Endothelial cell (in vitro differentiated cells): ENCODE measurements around the gene VWA2. TPM values are rescaled to one million over a fixed set of nuclear protein-coding genes. Genes with fewer than 3 reads are reported as not detected.

Experiments used
- DNase-seq: peaks from one replicate; pipeline ENCODE4 v3.0.0; 2021; ENCODE audit warnings: low spot score
- H3K27ac Mint-ChIP-seq: one replicate; pipeline ENCODE4 v1.8.0; 2021; ENCODE audit warnings: mixed read lengths, inconsistent platforms; ENCODE audit not compliant: unreplicated experiment
- H3K27me3 Mint-ChIP-seq: one replicate; pipeline ENCODE4 v1.8.0; 2021; ENCODE audit warnings: mild to moderate bottlenecking, moderate library complexity, mixed read lengths, inconsistent platforms; ENCODE audit not compliant: unreplicated experiment
- H3K36me3 Mint-ChIP-seq: one replicate; pipeline ENCODE4 v1.8.0; 2021; ENCODE audit warnings: mild to moderate bottlenecking, low read depth, mixed read lengths, inconsistent platforms; ENCODE audit not compliant: unreplicated experiment
- H3K4me1 Mint-ChIP-seq: one replicate; pipeline ENCODE4 v1.8.0; 2021; ENCODE audit warnings: mild to moderate bottlenecking, mixed read lengths, inconsistent platforms; ENCODE audit not compliant: unreplicated experiment
- H3K4me3 Mint-ChIP-seq: one replicate; pipeline ENCODE4 v1.8.0; 2021; ENCODE audit warnings: mild to moderate bottlenecking, mixed read lengths, inconsistent platforms; ENCODE audit not compliant: unreplicated experiment
- H3K9me3 Mint-ChIP-seq: one replicate; pipeline ENCODE4 v1.8.0; 2021; ENCODE audit warnings: mixed read lengths, inconsistent platforms; ENCODE audit not compliant: unreplicated experiment
- total RNA-seq: library from RNA; stranded (reverse); fragmentation: NEBNext Ultra II Directional; extraction: Animal tissue kit (Norgen Biotek cat#: 25700); gene quantifications from one replicate; pipeline ENCODE4 v1.2.1, GENCODE V29; 2021; ENCODE audit not compliant: unreplicated experiment
- TF ChIP-seq, protein P1 (sequence below): fragments of 200-600 bp; sonication (generic); IDR thresholded peaks from one replicate; pipeline ENCODE4 v1.5.0; 2021; ENCODE audit warnings: antibody characterized with exemption; ENCODE audit not compliant: unreplicated experiment

The VWA2 gene
- total RNA-seq, 1 donor from 2014 or later, result 2.4 TPM

DNA sequence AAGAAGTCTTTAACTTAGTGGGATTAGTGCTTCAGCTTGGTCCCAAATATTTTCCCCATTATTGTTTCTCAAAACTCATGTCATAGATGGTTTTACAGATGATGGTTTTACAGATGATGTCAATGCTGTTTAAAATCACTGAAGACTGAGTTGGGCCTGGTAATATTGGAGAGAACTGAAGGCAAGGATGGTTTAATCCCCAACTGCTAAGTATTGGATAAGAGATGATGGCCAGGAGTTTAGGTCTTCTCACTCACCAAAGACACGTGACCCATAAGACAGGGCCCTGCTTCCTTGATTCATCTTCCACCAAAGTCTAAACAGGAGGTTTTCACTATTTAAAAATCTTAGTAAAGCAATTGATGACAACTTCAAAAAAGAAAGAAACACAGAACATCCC is 56.3 kb downstream of the VWA2 start:
- TF ChIP-seq, protein P1, sequence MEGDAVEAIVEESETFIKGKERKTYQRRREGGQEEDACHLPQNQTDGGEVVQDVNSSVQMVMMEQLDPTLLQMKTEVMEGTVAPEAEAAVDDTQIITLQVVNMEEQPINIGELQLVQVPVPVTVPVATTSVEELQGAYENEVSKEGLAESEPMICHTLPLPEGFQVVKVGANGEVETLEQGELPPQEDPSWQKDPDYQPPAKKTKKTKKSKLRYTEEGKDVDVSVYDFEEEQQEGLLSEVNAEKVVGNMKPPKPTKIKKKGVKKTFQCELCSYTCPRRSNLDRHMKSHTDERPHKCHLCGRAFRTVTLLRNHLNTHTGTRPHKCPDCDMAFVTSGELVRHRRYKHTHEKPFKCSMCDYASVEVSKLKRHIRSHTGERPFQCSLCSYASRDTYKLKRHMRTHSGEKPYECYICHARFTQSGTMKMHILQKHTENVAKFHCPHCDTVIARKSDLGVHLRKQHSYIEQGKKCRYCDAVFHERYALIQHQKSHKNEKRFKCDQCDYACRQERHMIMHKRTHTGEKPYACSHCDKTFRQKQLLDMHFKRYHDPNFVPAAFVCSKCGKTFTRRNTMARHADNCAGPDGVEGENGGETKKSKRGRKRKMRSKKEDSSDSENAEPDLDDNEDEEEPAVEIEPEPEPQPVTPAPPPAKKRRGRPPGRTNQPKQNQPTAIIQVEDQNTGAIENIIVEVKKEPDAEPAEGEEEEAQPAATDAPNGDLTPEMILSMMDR, result no peak
- peaks cover 16% of the 10 kb centered on the region for H3K9me3 Mint-ChIP-seq

DNA sequence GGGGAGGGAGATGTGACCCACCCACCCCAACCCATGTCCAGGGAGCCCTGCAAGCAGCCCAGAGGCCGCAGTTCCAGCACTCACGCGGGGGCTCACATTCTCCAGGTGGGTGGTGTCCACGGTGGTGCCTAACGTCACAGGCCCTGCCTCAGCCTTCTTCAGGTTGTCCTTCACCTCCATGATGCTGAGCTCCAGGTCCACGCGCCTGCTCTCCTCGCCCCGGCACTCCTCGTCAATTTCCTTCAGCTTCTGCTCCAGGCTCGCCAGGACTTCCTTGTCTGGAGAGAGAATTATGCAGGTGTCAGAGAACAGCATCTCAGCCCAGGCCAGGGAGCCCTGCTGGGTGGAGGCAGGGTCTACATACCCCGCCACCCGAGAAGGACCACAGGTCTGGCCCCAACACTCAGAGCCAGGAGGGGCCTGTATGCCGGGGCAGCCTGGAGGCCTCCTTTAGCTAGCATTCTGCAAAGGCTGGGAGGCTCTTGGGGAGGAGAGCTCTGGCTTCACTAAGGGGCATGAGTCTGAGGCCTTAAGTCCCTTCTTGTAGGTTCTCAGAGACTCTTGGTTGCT is 58.2 kb downstream of the VWA2 start:
- Mint-ChIP-seq H3K4me1 (peaks cover 5% of the 10 kb centered on the region), H3K9me3 (peaks cover 16% of the 10 kb centered on the region), H3K27ac (no peak overlapping the region), H3K27me3 (peaks cover 1% of the 10 kb centered on the region), H3K4me3 (no peak overlapping the region), H3K36me3 (peaks cover 23% of the 10 kb centered on the region)
- TF ChIP-seq, protein P1, result no peak
- DNase-seq, result no peak

More for the DNA sequence above, 56.3 kb downstream of the VWA2 start:
- Mint-ChIP-seq H3K27me3 (peaks cover 2% of the 10 kb centered on the region), H3K36me3 (peaks cover 26% of the 10 kb centered on the region), H3K4me1 (peaks cover 5% of the 10 kb centered on the region), H3K27ac (no peak overlapping the region), H3K4me3 (no peak overlapping the region)
- DNase-seq, result no peak

DNA sequence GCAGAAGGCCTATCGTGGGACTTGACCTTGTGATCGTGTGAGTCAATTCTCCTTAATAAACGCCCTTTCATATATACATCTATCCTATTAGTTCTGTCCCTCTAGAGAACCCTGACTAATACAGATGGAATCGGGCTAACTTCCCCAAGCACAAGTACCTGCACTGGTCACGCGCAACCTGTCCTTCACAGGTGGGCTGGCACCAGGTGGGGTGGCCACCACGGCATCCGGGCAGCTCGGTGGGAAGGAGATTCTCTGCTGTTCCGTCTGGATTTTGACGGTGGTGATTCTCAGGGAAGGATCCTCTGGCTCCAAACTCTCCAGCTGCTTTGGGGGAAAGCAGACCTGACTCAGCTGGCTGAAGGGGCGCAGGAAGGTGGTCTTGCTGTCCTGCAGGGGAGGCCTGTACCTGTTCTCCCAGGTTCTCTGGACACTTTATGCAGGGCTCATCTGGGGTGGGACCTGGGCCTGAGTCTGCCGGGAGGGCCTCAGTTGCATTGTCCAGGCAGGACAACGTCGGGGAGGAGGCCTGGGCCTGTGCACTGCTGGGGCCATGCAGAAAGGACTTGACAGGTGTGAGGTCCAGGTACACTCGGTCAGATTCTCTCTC is 61.1 kb downstream of the VWA2 start:
- Mint-ChIP-seq H3K4me1 (peaks cover 9% of the 10 kb centered on the region), H3K9me3 (peaks cover 12% of the 10 kb centered on the region), H3K27ac (no peak overlapping the region), H3K27me3 (peaks cover 9% of the 10 kb centered on the region), H3K36me3 (peaks cover 16% of the 10 kb centered on the region), H3K4me3 (no peak overlapping the region)
- TF ChIP-seq, protein P1, result no peak
- no peak for DNase-seq

DNA sequence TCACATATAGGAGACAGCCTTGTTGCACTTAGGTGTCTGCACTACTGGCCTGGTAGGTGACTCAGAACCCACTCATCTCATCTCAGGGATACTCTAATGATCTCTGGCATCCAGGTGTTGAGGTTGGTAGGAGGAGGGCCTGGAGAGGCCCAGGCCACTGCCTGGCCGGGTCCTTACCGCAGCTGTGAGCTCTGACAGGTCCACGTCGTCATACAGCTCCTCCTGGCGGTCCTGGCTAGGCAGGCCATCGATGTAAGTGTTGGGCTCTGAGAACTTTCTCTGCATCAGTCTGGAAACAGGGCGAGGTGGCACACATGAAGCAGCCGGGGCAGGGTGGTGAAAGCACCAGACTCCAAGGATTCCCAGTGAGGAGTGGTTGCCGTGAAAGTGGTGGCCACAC is 62.1 kb downstream of the VWA2 start:
- H3K36me3 Mint-ChIP-seq, result peaks cover 6% of the 10 kb centered on the region
- peaks cover 9% of the 10 kb centered on the region for H3K27me3 Mint-ChIP-seq
- no peak for DNase-seq
- H3K4me3 Mint-ChIP-seq, result no peak overlapping the region
- peaks cover 1% of the 10 kb centered on the region for H3K9me3 Mint-ChIP-seq
- peaks cover 9% of the 10 kb centered on the region for H3K4me1 Mint-ChIP-seq
- TF ChIP-seq, protein P1, result no peak
- H3K27ac Mint-ChIP-seq, result no peak overlapping the region

DNA sequence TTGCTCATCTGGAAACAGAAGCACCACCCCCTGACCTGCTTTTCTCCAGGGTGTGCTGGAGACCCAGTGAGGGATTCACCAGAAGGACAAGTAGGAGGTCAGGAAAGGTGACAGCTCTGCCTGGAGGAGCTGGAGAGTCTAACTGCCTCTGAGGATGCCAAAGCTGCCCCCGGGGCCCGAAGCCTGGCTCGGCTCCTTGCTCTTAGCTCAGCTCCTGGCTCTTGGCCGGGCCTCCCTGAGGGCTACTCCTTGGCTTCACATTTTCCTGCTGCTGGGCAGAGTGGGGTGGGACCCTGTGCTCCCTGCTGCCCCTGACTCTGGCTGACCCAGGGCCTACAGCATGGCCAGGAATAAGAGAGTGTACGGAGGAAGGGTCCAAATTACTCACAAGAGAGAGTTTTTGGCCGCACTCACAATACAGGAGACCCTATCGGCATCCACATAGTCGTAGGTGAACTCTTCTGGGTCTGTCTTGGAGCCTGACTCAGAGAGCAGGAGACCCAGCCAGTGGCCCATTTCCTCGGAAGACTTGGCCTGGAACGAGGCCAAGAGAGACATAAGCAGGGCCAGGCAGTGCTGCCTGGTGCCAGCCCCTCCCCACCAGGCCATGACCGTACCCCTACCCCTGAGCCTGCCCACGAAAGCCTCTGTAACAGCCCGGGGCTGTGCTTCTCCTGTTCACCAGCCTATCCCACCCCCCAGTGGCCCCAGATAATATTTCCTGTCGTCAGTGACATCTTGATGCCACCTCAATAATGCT is 63.1 kb downstream of the VWA2 start:
- TF ChIP-seq, protein P1, result no peak
- Mint-ChIP-seq H3K36me3 (peaks cover 3% of the 10 kb centered on the region), H3K27me3 (peaks cover 9% of the 10 kb centered on the region), H3K4me3 (no peak overlapping the region), H3K9me3 (no peaks in the 10 kb centered on the region), H3K4me1 (peaks cover 9% of the 10 kb centered on the region), H3K27ac (no peak overlapping the region)
- DNase-seq, result no peak
